GOT3 (cell line): ENCODE data around the gene NOXA1.
"Not testable (repeated sequence)": the region's sequence is repeated elsewhere in the genome, so short reads cannot be mapped to it uniquely, and the experiment has no call there.

ENCODE experiments used
- DNase-seq: peaks from one replicate; lab custom pipeline; 2025; ENCODE audit warnings: mixed read lengths; lab: John Stamatoyannopoulos, UW

Gene NOXA1, protein sequence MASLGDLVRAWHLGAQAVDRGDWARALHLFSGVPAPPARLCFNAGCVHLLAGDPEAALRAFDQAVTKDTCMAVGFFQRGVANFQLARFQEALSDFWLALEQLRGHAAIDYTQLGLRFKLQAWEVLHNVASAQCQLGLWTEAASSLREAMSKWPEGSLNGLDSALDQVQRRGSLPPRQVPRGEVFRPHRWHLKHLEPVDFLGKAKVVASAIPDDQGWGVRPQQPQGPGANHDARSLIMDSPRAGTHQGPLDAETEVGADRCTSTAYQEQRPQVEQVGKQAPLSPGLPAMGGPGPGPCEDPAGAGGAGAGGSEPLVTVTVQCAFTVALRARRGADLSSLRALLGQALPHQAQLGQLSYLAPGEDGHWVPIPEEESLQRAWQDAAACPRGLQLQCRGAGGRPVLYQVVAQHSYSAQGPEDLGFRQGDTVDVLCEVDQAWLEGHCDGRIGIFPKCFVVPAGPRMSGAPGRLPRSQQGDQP

DNA sequence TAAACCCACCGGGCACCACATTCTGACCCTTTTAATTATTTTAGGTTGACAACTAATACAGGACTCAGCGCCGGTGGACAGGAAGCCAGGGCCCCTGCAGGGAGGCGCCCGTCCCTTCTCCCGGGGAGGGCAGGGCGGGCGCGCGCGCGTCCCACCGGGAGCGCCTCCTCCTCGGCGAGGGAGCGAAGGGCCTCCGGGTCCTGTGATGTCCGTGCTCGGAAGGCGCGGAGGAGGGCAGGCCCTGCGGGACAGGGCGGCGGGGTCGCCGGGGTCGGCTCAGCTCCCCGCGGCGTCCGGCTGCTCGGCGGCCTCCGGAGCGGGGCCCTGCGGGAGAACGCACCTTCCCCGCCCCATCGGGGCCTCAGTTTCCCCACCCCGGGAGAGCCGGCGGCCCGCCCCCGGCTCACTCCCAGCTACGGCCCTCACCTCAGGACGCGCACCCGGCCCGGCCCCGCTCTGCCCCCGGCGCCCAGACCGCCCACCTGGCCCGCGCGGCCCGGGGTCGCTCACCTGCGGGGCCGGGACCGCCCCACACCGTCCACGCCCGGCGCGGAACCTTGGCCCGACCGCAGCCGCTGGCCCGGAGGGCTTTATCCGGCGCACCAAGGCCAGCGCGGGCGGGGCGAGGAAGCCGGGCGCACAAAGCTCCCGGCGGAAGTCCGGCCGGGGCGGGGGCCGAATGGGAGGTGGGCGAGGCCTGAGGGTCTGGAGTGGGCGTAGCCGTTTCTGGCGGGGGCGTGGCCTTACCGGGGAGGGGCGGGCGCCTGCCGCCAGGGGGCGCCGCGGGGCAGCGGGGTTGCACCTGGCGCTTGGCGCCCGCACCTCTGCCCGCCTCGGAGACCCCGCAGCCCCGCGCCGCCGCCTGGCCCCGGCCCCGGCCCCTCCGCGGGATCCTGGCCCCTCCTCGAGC, at the start of gene NOXA1, which contains the start of gene EXD3:
Gene NOXA1, plus strand, starts transcription at position 790 of the 910 bp plus-strand sequence. CDS start 137 bp downstream, outside the sequence.
Gene EXD3, minus strand, starts transcription at position 559 of the 910 bp plus-strand sequence. CDS start 27,805 bp downstream, outside the sequence.
- no peak for DNase-seq

DNA sequence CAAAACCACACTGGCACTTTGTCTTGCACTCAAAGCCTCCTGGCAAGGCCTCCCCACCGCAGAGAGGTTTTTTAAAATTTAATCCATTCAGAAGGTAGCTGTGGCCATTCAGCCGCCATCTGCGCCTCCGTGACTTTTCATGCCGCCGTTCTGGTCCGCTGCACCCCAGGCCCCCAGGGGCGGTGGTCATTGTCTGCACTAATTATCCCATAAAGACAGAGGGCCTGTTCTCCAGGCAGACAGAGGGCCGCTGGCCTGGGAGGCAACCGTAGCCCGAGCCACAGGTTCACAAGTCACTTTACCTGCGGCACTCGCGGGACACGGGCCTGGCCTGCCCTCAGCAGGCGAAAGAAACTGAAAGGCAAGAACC, 49.6 kb upstream of the NOXA1 start:
- DNase-seq = no peak

DNA sequence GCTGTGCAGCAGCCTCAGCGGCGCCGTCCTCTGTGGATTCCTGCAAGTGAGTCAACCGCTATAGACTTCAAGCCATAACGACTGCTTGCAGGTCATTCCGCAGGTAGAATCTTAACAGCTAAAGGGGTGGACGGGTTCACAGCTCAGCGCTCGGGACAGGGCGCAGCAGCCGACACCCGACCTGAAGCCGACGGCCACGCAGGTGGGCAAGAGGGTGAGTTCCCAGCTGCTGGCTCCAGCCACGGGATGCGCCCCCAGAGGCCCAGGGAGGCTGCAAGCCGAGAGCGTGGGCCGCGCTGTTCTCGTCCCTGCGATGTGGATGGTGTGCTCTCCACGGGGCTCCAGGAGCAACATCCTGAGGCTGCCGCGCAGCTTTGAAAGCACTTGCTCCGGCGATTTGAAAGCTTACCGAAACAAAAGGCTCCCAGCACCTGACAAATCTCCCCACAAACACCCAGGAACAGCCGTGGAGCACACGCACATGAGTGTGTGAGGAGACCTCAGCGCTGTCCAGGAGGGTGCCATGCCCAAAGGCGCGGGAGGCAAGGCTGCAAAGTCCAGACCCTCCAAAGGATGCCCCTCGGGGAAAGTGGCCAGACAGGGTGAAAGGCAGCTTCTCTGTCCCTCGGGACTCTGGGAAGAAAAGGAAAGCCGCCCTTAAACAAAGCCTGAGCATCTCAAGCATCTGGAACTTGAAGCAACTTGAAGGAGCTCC, 48.9 kb upstream of the NOXA1 start:
- DNase-seq = no peak

DNA sequence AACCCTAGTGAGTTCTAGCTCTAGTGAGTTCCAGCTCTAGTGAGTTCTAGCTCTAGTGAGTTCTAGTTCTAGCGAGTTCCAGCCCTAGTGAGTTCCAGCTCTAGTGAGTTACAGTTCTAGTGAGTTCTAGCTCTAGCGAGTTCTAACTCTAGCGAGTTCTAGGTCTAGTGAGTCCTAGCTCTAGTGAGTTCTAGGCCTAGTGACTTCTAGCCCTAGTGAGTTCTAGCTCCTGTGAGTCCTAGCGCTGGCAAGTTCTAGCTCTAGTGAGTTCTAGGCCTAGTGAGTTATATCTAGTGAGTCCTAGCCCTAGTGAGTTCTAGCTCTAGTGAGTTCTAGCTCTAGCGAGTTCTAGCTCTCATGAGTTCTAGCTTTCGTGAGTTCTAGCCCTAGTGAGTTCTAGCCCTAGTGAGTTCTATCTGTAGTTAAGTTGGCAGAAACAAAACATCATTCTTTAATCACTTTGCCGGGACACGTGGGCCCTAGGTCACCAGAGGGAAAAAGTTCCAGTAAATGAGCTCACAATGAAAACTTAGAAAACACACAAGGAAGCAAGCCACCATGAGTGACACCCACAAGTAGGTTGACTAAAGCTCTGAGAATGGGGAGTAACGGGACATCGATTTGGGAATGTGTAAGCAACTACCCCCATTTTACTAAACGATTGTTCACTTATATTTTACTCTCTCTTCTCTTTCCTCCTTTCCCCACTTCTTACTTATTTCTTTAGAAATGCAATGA, 47.7 kb upstream of the NOXA1 start:
- DNase-seq = no peak

DNA sequence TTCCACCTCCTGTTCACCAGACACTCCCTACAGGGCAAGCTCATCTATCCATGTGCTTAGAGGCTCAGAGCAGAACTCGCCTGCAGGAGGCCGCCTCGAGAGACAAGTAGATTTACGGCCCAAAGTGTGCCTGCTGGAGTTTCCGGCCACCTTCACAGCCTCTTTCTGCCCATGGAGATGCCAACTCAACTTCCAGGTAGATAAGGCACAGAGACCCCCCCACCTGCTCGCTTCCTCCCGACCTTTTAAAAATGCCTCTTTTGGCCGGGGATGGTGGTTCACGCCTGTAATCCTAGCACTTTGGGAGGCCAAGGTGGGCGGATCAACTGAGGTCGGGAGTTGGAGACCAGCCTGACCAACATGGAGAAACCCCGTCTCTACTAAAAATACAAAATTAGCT, 46.8 kb upstream of the NOXA1 start:
- no peak for DNase-seq

DNA sequence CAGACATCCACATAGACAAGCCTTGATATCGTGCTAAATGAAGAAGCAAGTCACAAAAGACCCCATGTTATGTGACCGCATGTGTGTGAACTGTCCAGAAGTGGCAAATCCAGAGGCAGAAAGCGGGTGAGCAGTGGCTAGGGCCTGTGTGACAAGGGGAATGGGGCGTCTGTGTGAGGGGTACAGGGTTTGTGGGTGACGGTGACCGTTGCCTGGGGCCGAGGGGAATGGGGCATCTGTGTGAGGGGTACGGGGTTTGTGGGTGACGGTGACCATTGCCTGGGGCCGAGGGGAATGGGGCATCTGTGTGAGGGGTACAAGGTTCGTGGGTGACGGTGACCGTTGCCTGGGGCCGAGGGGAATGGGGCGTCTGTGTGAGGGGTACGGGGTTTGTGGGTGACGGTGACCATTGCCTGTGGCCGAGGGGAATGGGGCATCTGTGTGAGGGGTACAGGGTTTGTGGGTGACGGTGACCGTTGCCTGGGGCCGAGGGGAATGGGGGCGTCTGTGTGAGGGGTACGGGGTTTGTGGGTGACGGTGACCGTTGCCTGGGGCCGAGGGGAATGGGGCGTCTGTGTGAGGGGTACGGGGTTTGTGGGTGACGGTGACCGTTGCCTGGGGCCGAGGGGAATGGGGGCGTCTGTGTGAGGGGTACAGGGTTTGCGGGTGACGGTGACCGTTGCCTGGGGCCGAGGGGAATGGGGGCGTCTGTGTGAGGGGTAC, 44.3 kb upstream of the NOXA1 start:
- DNase-seq = not testable (repeated sequence)

DNA sequence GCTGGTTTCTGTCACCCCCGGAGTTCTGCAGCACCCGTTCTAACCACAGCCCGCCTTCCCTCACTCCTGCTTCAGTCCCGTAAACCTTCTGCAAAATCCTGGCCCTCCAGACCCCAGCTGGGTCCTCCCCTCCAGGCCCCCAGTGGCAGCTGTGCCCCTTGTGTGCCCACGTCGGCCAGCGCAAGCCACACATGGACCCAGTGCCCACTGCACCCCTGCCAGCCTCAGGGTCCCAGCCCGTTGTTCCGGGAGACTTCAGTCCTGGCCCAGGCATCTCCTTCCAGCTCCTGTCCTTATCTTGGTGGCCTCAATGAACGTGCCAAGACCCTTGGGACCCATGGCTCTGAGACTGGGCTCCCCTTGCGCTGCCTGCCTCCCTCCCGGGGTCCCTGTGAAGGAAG, 43.4 kb upstream of the NOXA1 start:
- DNase-seq = no peak

DNA sequence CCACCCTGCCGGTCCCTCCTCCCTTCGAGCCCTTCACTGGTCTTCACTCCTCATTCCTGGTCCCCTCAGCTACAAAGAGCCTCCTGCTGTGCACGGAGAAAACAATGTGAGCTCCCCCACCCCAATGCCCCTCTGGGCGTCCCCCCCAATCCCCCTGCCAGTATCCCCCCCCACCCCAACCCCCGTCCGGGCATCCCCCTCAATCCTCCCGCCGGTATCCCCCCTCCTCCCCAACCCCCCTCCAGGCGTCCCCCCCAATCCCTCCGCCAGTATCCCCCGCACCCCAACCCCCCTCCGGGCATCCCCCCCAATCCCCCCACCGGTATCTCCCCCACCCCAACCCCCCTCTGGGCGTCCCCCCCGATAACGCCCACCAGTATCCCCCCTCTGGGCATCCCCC, 43.0 kb upstream of the NOXA1 start:
- DNase-seq = no peak

DNA sequence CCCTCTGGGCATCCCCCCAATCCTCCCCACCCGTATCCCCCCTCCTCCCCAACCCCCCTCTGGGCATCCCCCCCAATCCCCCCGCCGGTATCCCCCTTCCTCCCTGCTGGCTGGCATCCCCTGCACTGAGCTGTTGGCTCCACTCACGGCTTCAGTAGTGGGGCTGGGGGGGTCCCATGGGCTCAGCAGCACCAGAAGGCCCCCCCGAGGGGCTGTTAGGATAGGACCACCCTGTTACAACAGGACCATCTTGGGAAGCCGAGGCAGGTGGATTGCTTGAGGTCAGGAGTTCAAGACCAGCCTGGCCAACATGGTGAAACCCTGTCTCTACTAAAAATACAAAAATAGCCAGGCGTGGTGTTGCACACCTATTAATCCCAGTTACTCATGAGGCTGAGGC, 42.6 kb upstream of the NOXA1 start:
- no peak for DNase-seq

DNA sequence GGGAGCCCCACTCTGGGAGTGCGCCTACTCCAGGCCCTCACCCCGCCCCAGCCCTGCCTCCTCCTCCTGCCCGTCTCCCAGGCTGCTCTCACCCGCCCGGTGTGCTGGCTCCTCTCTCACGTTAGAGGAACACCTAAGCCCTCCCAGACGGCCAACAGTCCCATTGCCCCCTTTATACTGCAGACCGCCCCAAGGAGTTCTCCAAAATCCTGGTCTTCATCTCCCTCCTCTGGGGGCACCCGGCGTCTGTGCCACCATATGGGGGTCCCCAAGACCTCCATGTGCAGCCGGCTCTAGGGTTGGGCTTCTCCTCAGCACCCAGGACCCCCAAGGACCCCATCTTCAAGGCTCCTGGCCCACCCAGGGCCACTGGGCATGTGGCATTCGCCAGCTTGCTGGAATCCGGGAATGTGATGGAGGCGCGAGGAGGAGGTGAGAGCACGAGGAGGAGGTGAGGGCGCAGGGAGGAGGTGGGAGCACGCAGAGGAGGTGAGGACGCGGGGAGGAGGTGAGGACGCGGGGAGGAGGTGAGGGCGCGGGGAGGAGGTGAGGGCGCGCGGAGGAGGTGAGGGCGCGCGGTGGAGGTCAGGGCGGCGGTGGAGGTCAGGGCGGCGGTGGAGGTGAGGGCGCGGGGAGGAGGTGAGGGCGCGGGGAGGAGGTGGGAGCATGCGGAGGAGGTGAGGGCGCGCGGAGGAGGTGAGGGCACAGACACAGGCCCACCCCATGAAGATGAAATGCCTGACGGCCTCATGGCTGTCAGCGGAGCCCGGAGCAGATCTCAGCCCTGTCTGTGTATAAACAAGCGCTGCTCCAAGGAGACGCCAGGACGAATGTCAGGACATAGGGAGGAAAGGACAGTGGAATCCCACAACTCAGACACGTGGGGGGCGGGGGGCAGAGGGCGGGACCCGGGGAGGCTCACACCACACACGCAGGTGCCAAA, 41.4 kb upstream of the NOXA1 start:
- no peak for DNase-seq

DNA sequence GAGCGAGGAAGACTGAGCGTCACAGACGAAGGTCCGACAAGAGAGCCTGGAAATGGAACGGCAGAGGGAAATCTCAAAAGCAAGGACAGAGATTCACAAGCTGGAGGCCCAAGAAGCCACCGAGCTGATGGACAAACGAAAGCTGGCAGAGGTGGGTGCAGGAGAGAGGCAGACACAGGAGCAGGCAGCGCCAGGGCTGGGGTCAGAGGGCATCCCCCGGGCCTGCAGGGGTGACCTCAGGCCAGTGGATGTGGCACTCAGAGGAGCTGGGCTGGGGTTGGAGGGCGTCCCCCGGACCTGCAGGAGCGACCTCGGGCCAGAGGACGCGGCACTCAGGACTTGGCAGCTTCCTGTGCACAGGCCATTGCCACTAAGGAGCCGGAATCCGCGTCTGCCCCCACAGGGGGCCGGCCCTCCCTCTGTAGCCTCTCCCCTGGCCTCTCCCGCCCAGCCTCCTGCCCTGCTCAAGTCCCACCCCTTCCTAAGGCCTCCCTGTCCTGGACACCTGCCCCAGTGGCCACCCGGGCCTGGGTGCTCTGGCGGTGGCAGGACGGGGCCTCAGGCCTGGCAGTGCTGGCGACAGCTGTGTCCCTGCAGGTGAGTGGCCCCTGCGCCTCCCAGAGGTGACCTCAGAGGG, 40.6 kb upstream of the NOXA1 start:
- DNase-seq = no peak

DNA sequence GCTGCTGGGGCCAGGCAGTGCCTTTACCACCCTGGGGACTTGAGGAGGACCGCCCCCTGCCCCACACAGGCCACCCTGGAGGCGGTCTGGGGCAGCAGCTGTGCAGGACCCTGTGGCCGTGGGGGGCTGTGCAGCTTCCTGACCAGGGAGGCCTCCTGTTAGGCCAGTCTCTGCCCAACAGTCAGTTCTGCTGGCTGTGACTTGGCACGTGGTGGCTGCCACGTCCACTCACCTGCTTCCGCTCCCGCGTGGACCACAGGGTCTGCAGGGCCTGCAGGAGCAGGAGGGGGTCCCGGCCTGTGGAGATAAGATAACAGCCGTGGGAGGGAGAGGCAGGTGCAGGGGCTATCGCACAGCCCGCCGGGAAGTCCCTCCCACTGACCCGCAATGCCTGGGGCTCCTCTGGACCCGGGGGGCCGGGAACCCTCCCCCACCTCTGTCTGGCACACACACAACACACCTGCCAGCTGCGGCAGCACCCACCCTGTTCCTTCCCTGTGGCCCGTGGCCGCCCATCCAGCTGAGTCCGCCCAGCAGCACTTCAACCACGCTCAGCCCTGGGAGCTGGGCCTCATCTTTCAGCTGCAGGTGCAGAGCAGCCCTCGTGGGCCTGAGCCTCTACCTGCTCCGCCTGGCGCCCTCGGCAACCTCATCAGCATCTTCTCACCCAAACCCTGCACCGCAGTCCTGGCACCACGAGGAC, 40.0 kb upstream of the NOXA1 start:
- DNase-seq = no peak

DNA sequence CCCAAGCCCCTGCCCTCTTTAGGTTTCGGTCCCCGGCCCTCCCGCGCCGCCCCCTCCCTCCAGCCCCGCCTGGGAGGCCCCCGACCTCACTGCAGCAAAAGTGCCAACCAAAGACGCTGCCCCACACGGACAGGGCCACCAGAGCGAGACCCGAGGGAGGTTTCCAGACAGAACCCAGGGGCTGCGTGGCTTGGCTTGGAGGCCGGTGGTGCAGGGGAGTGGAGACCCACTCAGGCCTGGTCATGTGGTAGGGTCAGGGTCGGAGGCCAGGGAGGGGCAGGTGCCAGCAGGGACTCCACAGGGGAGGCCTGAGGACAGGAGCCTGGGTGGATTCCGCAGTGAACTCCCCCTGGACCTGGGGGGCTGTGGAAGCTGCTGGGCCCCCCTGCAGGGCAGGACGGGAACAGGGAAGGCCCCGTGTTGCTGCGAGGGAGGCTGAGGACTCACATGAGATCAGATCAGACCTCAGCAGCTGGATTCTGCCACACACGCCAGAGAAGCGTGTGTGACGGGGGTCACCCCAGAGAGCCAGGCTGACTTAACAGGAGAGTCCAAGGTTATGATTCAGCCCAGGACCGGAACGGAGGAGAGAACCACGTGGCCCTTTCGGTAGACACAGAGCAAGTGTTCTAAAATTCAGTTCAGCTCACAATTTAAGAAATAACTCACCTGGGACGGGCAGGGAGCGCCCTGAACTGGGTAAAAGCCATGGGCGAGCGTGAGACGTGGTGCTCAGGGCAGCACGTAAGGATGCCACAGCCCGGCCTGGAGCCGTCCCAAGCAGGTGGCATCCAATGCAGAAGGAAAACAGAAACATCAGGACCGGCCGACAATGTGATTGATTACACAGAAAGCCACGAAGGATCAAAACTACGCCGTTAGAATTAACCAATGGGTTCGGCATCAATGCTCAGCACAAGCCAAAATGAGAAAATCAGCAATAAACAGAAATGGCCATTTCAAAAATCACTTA, 39.1 kb upstream of the NOXA1 start:
- no peak for DNase-seq

DNA sequence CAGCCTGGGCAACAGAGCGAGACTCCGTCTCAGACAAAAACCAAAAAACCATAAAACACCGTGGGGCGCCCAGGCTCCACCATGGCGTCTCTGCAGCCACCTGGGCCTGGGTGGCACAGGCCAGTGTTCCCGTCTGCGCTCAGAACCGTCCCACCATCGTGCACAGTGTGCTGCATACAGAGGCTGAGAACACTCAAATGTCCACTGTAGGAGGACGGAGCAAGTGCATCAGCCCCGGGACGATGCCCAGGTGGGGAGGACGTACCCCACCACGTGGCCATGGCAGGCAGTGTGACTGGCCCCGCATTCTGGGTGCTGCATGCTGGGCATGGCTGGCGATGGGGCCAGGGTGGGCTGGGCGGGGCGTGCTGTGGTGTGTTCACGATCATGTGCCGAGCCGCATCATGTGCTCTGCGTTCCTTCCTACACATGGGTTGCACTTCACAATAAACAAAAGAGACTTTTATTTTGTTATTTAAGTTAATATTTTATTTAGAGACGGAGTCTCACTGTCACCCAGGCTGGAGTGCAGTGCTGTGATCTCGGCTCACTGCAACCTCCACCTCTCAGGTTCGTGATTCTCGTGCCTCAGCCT, 38.0 kb upstream of the NOXA1 start:
- no peak for DNase-seq

DNA sequence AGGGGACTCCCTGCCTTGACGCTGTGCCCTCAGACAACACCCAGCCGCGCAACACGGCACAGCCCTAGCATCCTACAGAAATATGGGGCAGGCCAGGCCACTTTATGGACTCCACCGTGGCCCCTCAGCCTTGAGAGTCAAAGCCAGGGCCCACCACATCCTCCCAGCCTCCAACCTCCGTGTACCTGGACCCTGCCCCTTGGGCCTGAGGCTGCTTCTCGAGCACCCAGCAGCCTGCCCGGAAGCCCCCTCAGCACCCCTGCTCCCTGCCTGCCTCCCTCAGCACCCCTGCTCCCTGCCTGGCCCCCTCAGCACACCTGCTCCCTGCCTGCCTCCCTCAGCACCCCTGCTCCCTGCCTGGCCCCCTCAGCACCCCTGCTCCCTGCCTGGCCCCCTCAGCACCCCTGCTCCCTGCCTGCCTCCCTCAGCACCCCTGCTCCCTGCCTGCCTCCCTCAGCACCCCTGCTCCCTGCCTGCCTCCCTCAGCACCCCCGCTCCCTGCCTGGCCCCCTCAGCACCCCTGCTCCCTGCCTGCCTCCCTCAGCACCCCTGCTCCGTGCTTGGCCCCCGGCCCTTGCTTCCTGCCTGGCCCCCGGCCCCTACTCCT, 36.6 kb upstream of the NOXA1 start:
- not testable (repeated sequence) for DNase-seq

DNA sequence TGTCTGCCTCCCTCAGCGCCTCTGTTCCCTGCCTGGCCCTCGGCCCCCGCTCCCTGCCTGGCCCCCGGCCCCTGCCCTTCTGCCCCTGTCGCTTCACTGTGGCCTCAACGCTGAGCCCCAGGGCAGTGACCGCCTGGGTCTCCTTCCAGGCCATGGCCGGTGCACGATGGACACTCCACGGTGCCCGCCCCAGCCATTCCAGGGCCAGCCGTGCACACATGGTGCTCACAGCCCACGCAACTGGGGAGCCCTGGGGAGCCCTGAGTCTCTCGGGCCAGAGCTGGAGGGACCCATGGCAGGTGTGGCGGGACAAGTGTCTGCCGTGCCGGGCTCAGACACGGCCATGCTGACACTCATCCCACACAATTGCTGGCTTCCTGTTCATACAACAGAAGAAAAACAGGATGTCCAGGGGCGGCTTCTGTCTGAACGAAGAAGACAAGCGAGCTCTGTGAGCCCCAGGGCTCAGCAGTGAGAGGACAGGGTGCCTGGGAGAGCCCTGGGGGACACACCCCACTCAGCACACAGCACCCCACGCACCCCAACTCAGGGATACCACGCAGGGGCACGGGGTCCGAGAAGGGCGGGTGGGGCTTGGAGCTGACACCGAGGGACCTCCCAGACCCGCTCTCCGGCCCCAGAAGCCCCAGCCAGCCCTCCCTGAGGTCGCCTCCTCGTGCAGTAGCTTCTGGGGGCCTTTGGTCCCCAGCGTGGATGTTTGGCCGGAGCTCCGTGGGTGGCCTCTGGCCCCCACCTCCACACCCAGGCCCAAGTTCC, 35.9 kb upstream of the NOXA1 start:
- DNase-seq = no peak
